BLaER1 (cell line): ENCODE results near the gene ZNF710.
"Not testable (repeated sequence)": the region's sequence is repeated elsewhere in the genome, so short reads cannot be mapped to it uniquely, and the experiment has no call there.

ENCODE experiments used
- H3K27ac ChIP-seq: shearing (Covaris generic); formaldehyde crosslinking; 2 replicates; pipeline ENCODE4 v1.8.1; 2022
- H3K27me3 ChIP-seq: shearing (Covaris generic); formaldehyde crosslinking; 2 replicates; pipeline ENCODE4 v1.8.1; 2022
- H3K36me3 ChIP-seq: shearing (Covaris generic); formaldehyde crosslinking; 2 replicates; pipeline ENCODE4 v1.8.1; 2022
- H3K4me1 ChIP-seq: shearing (Covaris generic); formaldehyde crosslinking; 2 replicates; pipeline ENCODE4 v1.8.1; 2022
- H3K4me2 ChIP-seq: shearing (Covaris generic); formaldehyde crosslinking; 2 replicates; pipeline ENCODE4 v1.8.1; 2022
- H3K4me3 ChIP-seq: shearing (Covaris generic); formaldehyde crosslinking; 2 replicates; pipeline ENCODE4 v1.8.1; 2022
- H3K9ac ChIP-seq: shearing (Covaris generic); formaldehyde crosslinking; 2 replicates; pipeline ENCODE4 v1.8.1; 2022
- H3K9me3 ChIP-seq: shearing (Covaris generic); formaldehyde crosslinking; 2 replicates; pipeline ENCODE4 v1.8.1; 2022
- H4K20me1 ChIP-seq: shearing (Covaris generic); formaldehyde crosslinking; 2 replicates; pipeline ENCODE4 v1.8.1; 2022
- Cebpa-rat ChIP-seq: shearing (Covaris generic); IDR thresholded peaks from 2 replicates; pipeline ENCODE4 v1.8.1; 2022

The ZNF710 gene, protein sequence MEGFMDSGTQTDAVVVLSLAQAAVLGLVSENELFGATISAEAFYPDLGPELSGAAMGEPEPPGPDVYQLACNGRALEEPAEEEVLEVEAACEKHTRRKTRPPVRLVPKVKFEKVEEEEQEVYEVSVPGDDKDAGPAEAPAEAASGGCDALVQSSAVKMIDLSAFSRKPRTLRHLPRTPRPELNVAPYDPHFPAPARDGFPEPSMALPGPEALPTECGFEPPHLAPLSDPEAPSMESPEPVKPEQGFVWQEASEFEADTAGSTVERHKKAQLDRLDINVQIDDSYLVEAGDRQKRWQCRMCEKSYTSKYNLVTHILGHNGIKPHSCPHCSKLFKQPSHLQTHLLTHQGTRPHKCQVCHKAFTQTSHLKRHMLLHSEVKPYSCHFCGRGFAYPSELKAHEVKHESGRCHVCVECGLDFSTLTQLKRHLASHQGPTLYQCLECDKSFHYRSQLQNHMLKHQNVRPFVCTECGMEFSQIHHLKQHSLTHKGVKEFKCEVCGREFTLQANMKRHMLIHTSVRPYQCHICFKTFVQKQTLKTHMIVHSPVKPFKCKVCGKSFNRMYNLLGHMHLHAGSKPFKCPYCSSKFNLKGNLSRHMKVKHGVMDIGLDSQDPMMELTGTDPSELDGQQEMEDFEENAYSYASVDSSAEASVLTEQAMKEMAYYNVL

GRCh38 chr15:90001062-90001682 is at the start of gene ZNF710:
Gene ZNF710, plus strand, starts transcription at chr15:90001324. Its CDS starts 65,814 bp downstream, at chr15:90067138.
- Histone ChIP-seq H3K27ac (peak within 1 kb of the TSS; percentile 94), H3K4me2 (peak within 1 kb of the TSS; percentile 97), H3K27me3 (no peaks in the 10 kb centered on the region), H3K4me1 (peaks cover 67% of the 10 kb centered on the region), H3K9ac (peak within 1 kb of the TSS; percentile 91), H3K9me3 (no peaks in the 10 kb centered on the region), H3K4me3 (peak within 1 kb of the TSS; percentile 80), H4K20me1 (peaks cover 31% of the 10 kb centered on the region), H3K36me3 (0 out of 2 replicates have a peak, but pooled peaks cover 13% of the 10 kb centered on the region)
- TF ChIP-seq Cebpa-rat = no peak

DNA sequence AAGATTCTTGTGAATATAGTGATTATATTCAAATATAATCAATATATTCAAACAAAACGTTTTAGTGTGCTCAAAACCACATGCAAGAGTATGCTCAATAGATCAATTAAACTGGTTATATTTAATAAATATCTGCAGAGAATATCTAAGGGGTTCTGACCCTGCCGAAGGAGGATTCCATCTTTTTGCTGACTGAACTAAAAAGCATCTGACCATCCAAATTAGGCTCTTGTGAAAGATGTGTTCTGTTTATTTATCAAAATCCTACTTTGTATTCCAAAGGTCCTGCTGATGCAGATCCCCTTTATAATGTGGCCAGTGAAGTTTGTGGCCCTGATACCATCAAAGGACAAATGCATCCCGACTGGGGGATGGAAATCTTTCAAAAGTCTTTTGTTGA is 46.6 kb upstream of the ZNF710 start:
- Histone ChIP-seq H3K27ac (no peak overlapping the region), H3K4me3 (no peak overlapping the region), H3K4me1 (no peaks in the 10 kb centered on the region), H3K36me3 (no peaks in the 10 kb centered on the region), H3K27me3 (no peaks in the 10 kb centered on the region), H4K20me1 (no peaks in the 10 kb centered on the region), H3K9ac (no peak overlapping the region), H3K9me3 (peaks cover 7% of the 10 kb centered on the region), H3K4me2 (no peak overlapping the region)
- TF ChIP-seq Cebpa-rat = no peak

DNA sequence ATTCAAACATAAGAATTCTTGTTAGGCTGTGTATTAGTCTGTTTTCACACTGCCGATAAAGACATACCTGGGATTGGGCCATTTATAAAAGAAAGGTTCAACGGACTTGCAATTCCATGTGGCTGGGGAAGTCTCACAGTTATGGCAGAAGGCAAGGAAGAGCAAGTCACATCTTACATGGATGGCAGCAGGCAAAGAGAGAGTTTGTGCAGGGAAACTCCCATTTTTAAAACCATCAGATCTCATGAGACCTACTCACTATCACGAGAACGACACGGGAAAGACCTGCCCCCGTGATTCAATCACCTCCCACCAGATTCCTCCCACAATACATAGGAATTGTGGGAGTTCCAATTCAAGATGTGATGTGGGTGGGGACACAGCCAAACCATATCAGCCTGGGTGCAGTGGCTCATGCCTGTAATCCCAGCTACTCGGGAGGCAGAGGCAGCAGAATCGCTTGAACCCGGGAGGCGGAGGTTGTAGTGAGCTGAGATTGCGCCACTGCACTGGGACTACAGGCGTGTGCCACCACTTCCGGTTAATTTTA is 45.6 kb upstream of the ZNF710 start:
- not testable (repeated sequence) for H3K36me3 ChIP-seq, H3K4me2 ChIP-seq, H3K27ac ChIP-seq, H3K9ac ChIP-seq, H3K9me3 ChIP-seq, H3K4me3 ChIP-seq, H3K4me1 ChIP-seq, H3K27me3 ChIP-seq, H4K20me1 ChIP-seq

DNA sequence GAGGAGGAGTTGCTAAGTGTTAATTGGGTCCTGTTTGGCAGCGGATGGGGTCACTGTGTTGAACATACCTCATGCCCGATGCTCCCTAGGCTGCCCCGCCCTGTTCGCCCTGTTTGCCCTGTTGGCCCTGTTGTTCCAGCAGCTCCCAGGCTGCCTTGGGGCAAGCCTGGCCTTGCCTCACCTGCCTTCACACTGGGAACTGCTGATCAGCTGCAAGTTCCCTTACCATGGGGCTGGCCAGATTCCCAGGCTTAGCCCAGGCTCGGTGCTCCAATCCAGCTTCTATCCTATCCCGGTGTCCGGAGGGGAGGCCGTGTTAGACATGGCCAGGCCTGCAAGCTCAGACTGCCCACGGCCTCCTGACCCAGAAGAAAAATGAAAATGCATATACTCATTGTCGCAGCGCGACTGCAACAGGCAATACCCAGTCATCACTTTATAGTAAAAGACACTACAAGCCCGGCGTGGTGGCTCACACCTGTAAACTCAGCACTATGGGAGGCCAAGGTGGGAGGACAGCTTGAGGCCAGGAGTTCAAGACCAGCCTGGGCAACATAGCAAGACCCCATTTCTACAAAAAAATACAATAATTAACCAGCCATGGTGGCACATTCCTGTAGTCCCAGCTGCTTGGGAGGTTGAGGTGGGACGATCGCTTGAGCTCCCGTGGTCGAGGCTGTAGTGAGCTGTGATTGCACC is 42.9 kb upstream of the ZNF710 start:
- no peak overlapping the region for H3K9ac ChIP-seq
- H3K4me3 ChIP-seq = no peak overlapping the region
- no peaks in the 10 kb centered on the region for H4K20me1 ChIP-seq
- TF ChIP-seq Cebpa-rat = no peak
- no peak overlapping the region for H3K27ac ChIP-seq
- H3K36me3 ChIP-seq = no peaks in the 10 kb centered on the region
- peaks cover 7% of the 10 kb centered on the region for H3K9me3 ChIP-seq
- H3K4me1 ChIP-seq = no peaks in the 10 kb centered on the region
- H3K4me2 ChIP-seq = no peak overlapping the region
- no peaks in the 10 kb centered on the region for H3K27me3 ChIP-seq

GRCh38 chr15:89963301-89964231 is 37.6 kb upstream of the ZNF710 start:
- no peak overlapping the region for H3K9ac ChIP-seq
- no peak overlapping the region for H3K4me2 ChIP-seq
- H3K27ac ChIP-seq = no peak overlapping the region
- no peak overlapping the region for H3K4me3 ChIP-seq
- no peaks in the 10 kb centered on the region for H3K36me3 ChIP-seq
- H3K27me3 ChIP-seq = no peaks in the 10 kb centered on the region
- H4K20me1 ChIP-seq = no peaks in the 10 kb centered on the region
- no peaks in the 10 kb centered on the region for H3K9me3 ChIP-seq
- TF ChIP-seq Cebpa-rat = no peak
- H3K4me1 ChIP-seq = peaks cover 16% of the 10 kb centered on the region

DNA sequence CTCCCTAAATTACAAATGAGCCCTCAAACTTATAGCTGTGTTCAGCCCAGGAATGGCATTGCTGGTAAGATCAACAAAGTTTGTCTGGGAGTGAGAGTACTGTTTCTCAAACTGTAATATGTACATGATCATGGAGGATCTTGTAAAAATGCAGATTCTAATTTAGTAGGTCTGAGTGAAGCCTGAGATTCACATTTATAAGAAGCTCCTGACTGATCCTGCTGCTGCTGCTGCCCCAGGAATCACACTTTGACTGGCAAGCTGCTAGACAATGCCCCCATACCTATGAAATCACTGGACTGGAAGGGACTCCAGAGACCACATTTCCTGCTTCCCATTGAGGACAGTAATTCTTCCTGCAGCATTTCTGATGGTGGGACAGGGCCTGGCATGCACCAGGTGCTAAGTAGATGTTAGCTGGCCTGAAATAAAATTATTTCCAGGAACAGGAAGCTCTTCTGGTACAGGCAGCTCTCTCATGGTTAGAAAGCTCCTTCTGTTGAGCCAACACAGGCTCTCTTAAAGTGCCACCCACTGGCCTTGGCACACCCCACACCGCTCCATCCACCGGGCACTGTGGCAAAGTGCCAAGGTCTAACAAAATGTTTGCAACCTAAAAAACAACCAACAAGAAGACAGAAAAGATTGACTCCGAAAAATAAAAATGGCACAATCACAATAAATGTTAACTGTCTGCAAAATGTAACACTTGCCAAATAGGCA is 36.7 kb upstream of the ZNF710 start:
- H3K27me3 ChIP-seq = no peaks in the 10 kb centered on the region
- H3K4me1 ChIP-seq = peaks cover 16% of the 10 kb centered on the region
- H3K4me2 ChIP-seq = peak overlapping the region; percentile 31
- H3K27ac ChIP-seq = no peak overlapping the region
- H3K4me3 ChIP-seq = no peak overlapping the region
- TF ChIP-seq Cebpa-rat = no peak
- no peaks in the 10 kb centered on the region for H3K9me3 ChIP-seq
- H4K20me1 ChIP-seq = no peaks in the 10 kb centered on the region
- H3K9ac ChIP-seq = no peak overlapping the region
- H3K36me3 ChIP-seq = no peaks in the 10 kb centered on the region

DNA sequence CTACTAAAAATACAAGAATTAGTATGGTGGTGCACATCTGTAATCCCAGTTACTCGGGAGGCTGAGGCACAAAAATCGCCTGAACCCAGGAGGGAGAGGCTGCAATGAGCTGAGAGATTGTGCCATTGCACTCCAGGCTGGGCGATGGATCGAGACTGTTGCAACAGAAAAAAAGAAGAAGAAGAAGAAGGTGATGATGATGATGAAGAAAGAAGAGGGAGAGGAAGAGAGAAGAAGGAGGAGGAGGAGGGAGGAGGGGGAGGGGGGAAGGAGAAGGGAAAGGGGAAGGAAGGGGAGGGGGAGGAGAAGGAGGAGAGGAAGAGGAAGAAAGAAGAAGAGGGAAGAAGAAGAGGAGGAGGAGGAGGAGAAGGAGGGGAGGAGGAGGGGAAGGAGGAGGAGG is 33.2 kb upstream of the ZNF710 start:
- TF ChIP-seq Cebpa-rat = no peak

DNA sequence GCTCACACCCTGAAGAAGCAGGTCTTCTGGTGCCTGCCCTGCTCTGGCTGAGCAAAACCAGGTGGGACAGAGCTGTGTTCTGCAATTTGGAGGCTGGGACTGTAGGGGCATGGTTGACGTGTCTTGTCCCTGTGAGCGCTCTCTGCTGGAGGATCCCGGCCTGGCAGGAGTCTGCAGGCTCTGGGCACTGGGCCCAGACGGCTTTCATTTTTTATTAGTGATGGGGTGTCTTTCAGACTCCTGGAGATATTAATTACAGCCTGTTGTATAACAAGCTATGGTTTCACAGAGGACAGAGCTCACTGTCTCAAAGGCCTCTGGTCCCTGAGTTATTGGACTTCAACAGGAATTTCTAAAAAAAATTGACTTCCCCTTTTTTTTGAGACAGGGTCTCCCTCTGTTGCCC is 29.5 kb upstream of the ZNF710 start:
- Histone ChIP-seq H3K4me1 (peaks cover 30% of the 10 kb centered on the region), H3K9ac (no peak overlapping the region), H3K4me2 (peak overlapping the region; percentile 38), H3K27me3 (no peaks in the 10 kb centered on the region), H3K4me3 (no peak overlapping the region), H3K36me3 (no peaks in the 10 kb centered on the region), H3K27ac (no peak overlapping the region), H3K9me3 (peaks cover 10% of the 10 kb centered on the region), H4K20me1 (no peaks in the 10 kb centered on the region)
- TF ChIP-seq Cebpa-rat = no peak

More for the DNA sequence above, 33.2 kb upstream of the ZNF710 start:
- no peaks in the 10 kb centered on the region for H3K36me3 ChIP-seq
- no peak overlapping the region for H3K27ac ChIP-seq
- H3K4me2 ChIP-seq = no peak overlapping the region
- no peak overlapping the region for H3K9ac ChIP-seq
- H3K4me3 ChIP-seq = no peak overlapping the region
- H3K27me3 ChIP-seq = no peaks in the 10 kb centered on the region
- no peaks in the 10 kb centered on the region for H4K20me1 ChIP-seq
- H3K9me3 ChIP-seq = no peaks in the 10 kb centered on the region
- H3K4me1 ChIP-seq = peaks cover 31% of the 10 kb centered on the region
